NOMO-1 treated with DMSO at 0.1 percent for 48 hours (cell line): ENCODE results near the gene NCK2.

ENCODE experiments used
- DNase-seq: peaks from one replicate; lab custom pipeline; 2025; ENCODE audit not compliant: unreplicated experiment; lab: John Stamatoyannopoulos, UW

The NCK2 gene

DNA sequence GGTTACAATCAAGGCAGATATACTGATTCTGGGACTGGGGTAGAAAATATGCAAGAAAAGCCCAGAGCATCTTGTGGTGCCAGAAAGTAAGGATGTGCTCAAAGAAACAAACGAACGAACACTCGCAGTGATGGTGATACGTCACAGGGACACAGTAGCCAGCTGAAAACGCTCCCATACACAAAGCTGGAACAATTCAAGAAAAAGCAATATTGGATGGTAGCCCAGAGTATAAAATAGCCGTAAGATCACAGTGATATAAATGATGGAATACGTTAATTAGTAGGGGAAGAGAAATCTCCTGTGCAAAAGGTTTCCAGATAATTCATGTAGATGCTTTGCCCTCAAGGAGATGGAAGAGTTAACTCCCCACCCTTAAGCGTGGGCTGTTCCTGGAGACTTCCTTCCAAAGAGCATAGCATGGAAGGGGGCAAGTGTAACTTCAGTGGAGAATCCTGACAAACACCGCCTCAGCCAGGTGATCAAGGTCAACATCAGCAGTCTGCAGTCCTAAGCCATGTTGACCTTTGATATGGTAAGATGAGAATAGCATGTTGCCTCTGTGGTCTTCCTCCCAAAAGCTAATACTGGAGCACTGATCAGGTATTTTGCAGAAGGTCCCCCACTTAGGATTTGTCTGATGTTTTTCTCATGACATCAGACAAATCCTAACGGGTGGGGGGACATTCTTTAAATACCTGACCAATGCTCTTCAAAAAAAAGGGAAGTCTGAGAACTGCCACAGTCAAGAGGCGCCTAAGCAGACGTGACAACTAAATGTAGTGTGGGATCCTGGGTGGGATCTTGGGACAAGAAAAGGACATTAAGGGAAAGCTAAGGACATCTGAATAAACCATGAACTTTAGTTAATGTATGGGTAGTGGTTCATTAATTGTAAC lies 99.0 kb downstream of the NCK2 start:
- DNase-seq: no peak

DNA sequence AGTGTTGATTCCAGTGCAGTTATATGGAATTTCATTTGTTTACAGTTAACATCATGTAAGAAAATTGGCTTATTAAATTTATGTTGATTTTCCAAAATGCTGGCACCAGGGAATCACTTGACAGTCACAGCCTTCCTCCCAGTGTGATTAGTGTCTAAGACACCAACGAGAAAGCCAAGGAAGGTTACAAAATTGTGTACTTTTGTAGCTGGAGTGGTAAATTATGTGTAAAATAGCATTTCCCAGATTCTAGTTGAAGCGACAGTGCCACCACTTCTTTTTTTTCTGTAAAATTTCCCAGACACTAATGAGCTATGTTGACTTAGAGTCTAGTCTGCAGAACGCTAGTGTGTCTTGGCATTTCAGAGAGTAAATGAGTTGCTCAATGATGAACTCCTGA lies 101.3 kb downstream of the NCK2 start:
- DNase-seq: no peak

DNA sequence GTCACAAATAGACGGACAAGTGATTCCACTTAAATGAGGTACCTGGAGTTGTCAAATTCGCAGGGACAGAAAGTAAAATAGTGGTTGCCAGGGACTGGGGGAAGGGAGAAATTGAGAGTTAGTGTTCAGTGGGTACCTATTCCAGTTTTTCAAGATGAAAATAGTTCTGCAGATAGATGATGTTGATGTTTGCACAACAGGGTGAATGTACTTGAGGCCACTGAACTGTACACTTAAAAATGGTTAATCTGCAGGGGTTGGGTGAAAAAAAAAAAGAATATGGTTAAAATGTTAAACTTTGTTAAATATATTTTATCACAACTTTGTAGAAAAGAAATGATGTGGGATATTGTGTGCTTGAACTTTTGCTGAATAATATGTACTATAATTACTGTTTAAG lies 102.3 kb downstream of the NCK2 start:
- no peak for DNase-seq

DNA sequence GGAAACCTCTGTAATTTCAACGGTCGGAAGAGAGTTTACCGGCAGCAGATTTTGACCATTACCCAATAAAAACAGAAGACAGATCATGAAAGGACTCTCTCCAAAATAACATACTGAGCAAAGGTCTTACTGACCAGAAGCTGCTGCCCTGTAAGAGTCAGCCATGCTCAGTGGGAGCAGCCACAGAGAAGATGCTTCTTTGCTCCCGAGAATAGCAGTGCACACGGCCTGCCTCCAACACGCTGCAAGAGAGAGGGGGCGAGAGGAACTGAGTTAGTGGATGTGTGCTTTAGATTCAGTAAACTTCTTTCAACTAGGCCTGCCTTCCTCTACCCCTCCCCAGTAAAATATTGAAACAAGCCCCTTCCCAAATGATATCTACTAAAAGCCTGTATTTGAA lies 103.7 kb downstream of the NCK2 start:
- DNase-seq: no peak

DNA sequence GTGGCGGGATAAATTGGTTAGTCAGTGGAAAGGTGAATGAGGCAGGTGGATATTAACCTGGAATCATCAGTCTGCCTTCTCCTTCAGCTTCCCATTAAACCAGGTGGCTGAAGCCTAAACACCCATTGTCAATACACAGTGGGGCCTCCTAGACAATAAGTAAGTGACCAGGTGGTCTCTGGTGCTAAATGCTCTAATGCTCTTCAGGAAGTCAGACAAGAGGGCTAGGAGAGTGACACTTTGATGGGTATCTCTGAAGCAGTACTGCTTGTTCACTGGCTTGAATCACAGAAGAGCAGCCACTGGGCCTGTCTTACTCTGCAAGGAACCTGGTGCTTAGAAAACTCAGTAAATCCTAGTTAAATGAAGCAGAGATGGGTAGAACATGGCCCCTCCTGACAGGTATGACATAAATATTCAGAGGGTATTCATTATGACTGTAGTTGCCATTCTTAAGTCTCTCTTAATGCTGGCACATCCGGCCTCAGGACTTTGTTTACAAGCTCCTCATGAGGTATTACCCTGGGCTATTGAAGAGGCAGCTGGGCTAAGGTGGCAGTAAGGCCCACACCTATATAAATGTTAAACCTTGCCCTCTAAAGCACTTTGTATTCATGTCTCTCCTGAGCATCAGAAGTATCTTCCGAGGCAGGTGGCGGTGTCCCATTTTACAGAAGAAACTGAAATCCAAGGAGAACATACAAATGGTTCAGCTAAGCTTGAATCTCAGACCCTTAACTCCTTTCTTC lies 104.9 kb downstream of the NCK2 start:
- DNase-seq: no peak

DNA sequence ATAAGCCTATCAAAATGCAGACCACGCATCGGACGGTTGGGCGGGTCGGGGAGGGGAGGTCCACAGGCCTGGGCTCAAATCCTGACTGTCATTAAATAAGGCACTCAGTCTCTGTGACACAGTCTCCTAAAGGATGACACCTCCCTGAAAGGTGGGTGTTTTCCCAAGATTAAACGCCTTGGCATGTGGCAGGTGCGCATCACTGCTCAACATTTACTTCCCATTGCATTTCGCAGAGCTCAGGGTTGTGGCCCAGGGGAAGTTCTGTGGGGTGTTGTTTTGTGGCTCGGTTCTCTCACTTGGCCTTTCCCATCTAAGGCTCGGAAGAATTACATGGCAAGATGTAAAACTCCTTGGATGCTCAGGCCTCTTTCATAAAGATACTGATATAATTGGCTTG lies 107.4 kb downstream of the NCK2 start:
- no peak for DNase-seq

DNA sequence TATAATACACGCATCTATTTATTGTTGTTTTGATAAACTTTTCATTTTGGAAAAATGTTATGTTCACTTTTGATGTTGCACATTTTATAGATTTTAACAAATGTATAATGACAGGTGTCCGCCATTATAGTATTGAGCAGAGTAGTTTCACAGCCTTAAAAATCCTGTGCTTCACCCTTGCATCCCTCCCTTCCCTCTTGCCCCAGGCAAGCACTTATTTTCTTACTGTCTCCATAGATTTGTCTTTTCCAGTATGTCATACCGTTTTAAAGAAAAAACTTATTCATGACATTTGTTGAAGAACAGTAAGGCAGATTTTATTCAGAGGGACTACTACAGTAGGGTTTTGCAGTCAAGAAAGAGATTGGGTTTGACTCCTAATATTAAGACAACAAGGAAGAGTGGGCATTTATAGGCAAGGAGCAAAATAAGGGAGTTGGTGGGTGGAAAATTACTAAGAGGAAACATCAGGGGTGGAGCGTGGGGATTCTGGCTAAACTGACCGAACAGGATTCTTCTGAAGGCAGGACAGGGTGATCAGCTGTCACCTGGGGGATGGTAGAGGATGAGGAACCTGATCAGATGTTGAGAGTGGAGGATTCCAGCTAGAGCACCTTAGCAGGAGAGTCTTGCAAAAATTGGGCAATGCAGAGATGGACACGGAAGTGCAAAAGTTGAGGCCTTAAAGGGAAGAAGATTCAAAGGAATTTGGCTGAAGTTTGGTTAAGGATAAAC lies 108.8 kb downstream of the NCK2 start:
- no peak for DNase-seq

DNA sequence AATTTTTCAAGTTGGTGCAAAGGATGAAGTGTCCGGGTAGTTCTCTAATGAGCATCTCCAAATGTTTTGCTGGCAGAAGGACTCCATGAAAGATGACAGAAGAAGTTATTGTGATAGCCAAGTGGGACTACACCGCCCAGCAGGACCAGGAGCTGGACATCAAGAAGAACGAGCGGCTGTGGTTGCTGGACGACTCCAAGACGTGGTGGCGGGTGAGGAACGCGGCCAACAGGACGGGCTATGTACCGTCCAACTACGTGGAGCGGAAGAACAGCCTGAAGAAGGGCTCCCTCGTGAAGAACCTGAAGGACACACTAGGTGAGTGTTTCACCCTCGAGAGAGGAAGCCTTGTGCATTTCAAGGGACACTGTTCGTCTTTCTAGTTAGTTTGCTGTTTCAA lies 110.3 kb downstream of the NCK2 start:
- DNase-seq: no peak

DNA sequence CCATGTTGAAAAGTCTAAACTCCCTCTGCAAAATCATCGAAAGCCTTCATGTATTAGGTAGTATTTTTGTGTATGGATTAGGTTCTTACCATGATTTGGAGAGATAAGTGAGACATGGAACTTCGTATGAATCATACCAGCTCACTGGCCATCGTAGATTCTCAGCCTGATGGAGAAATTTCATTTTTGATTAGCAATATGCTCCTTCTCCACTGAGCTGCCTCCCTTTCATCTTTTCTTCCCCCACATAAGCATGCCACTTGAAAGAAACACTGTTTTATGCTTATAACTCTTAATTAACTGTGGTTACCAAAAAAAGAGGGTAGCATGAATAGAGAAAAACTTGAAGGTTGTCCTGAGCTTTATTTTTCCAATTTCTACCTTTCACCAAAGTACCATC lies 111.9 kb downstream of the NCK2 start:
- DNase-seq: no peak

DNA sequence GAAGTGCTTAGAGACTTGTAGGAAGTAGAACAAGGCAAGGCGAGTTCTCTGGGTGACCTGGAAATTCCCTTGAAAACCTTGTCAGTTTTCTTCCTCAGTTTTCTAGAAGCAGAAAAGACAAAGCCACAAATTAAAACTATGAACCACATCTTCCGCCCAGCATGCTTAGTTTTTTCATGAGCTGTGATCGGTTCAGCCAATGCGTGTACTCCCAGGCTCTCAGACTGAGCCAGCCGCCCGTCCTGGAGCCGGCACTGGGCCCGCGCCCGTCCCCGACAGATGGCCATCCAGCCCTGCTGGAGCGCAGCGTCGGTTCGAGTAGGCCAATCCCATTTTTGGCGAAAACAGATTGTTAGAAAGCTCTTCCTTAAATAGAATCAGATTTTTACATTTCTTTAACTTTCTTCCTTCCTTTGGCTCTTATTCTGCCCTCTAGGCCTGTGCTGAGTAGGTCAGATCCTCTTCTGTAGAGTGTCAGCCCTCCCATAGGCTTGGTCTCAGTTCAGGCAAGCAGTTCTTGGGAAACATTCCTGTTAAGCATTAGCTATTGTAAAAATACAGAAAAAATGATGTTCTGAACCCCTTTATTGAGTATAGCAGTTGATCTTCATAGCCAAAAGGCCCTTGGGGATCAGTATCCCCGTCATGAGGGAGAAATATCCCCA lies 112.5 kb downstream of the NCK2 start:
- no peak for DNase-seq

DNA sequence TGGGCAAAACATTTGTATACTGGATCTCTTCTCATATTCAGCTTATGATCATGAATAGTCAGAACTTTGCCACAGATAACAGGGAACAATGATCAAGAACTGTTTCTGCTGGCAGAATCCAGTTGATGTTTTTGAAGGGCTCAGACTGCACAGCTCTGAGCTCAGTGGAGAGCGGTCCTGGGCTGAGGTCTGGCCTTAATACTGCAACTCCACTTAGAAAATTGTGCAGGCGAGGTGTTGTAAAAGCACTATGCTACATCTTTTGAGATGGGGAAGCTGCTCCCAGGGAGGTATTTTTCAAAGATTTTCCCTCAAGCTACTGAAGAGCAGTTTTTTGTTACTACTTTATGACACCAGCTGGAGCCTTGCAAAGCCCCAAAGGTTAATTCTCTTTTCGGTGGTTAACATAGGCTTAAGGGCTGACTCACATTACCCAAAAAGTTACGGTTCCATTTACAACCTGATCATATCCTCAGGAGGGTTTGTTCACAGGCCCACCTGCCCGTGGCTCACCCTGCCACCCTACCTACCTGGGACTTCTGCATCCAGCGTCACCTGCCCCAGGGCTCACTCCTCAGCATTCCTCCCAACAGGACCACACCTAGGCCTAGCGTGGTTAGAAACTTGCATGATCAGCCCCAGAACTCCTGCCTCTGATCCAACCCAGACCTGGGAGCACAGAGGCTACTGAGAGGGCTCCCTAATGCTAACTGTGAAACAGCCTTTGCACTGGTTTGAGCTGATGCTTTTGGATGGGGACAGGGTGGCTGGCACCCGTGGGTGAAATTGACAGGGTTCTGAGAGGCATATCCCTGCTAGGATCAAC lies 114.4 kb downstream of the NCK2 start:
- DNase-seq: no peak

DNA sequence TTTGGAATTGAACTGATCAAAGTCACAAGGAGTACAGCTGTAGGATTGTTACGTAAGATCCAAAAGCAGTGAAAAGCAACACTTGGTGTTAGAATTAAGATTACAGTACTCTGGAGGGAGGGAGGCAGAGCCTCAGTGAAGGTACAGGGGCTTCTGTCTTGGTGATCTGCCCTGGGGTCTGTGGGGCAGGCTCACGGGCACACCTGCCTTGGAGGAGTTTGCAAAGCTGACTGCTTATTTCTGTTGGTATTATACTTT lies 114.9 kb downstream of the NCK2 start:
- no peak for DNase-seq

DNA sequence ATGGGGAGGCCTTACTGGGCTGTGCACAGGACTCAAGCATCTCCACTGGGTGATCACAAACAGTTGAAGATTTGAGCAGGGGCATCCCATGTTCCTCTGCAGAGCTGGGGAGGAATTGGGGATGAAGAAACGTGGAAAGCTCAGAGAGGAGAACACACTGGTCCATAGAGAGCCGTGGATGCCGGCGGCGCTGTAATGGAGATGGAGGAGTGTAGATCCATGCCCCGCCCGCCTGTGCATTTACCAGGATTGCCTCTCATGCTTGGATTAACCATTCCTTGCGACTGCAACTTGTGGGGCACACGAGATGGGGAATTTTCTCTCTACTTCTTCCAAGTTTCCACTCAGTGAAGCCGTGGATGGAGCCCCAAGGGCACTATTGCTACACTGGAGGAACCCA lies 115.9 kb downstream of the NCK2 start:
- DNase-seq: no peak

DNA sequence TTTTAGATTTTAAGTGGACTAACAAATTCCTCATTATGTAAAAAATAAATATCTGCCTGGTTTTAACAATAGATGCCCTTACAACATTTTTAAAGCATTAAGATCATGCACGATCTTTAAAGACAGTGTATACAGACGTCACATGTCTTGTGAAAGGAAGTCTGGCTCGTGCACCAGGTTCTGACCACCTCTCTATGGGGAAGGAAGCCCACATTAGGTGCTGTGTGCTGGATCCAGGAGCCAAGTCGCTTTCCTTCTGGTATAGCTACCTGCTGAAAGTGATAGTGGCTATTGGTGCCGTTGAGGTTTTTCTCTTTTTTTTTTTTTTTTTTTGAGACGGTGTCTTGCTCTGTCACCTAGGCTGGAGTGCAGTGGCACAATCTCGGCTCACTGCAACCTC lies 116.5 kb downstream of the NCK2 start:
- no peak for DNase-seq

DNA sequence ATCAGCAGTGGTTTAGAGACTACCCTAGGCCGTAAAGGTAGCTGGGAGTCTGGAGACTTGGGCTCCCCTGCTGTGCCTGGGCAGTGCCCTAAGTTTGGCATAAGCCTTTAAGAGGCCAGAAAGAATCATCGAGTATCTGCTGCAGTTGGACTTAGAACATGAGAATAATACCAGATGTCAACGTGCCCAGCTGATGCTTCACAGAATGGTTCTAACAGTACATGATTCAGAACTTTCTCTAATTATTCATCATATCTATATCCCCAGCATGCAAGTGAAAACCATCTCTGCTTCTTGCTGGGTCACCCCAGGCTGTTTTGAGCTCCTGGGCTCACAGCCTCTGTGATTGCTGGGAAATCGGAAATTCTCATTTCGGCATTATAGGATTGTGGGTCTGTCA lies 118.1 kb downstream of the NCK2 start:
- DNase-seq: no peak

DNA sequence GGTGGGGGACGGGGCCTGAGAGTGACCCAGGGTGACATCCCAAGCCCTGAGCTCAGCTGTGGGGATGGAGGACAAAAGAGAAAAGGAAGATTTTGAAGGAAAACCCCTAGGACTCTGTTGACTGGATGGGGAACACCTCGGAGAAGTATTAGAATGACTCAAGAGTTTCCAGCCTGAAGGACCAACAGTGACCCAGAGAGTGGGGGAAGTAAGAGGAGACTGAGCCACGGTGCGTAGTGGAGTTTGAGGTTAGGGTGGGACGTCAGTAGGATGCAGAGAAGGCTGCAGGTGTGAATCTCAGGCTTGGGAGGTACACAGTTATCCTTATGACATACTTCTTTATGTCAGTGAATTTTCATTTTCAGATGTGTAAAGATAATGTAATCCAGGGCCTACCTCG lies 119.5 kb downstream of the NCK2 start:
- no peak for DNase-seq

DNA sequence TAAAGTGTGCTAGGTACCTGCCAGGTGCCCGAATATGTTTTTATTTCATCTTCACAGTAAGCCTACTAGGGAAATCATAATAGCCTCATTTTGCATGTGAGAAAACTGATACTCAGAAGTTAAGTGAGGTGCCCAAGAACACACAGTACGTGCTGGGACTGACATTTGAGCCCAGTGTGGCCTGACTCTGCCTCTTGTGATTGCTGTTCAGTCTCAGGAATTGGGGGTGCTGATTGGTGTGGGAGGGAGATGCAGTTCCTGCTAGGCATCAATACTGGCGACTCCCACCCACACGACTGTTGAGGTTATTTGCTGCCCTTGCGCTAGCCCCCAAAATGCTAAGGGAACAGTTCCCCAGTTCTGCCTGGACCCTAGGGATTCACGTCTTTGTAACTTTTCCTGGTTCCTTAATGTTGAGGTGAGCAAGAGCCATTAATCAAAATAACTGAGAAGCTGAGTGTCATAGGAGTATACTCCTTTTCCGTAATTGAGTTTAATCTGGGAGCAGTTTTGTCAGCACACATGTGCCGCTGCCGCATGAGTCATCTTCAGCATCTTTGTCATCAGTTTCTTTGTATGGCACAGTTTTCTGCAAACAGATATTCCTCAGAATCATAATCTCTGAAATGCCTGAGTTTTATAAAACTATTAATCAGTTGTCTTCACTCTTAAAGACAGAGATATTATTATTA lies 120.7 kb downstream of the NCK2 start:
- DNase-seq: no peak

DNA sequence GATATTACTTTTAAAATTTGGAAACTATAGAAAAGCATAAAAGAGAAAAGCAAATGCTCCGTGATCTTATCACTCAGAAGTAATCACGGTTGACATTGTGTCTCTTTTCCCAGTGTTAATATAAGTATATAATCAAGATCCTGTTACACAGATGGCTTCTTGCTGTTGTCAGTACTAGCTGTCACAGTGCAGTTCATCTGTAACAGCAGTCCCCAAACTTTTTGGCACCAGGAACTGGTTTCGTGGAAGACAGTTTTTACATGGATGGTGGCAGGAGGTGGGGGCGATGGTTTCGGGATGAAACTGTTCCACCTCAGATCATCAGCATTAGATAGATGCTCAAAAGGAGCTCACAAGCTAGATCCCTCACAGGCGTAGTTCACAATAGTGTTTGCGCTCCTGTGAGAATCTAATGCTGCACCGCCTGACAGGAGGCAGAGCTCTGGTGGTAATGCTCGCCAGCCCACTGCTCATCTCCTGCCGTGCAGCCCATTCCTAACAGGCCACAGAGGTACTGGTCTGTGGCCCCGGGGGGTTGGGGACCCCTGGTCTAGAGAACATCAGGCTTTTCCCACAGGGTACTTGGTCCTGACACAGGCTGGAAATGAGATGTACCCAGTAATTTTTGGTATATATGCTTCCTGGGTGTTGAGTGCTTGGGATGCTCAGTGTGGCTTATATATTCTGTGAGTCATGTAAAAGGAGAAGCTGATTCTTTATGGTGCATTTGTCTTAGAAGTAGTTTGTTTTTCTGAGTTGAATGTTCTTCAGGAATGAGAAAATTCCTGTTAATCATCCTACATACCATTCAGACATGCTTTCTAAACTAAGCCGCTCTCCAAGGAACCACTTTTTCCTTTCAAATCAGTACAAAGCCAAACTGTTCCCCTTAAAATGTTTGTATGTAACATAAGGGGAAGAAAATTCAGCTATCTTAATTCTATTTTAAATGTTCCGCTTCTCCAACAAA lies 121.8 kb downstream of the NCK2 start:
- no peak for DNase-seq

DNA sequence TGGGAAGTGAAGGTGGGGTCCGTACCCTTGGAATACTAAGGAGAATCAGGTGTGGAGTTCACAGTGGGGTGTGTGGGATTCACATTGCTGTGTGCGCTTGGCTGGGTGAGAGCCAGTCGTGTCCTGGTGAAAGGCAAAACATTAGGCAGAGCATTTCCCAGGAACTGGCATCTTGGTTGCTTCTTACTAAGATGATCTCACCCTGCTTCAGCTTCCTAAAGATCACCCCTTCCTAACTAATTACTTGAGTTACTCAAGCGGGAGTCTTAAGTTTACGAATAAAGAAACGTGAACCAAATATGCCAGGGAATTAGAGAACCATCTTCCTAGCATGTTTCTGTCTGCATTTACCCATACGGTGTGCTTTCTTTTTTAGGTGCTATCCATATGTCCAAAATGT lies 122.9 kb downstream of the NCK2 start:
- no peak for DNase-seq
